Renal cortex interstitium (tissue), 11 donors: ENCODE measurements around the gene NOTUM. TPM values are rescaled to one million over a fixed set of nuclear protein-coding genes. Genes with fewer than 3 reads are reported as not detected.
"Not testable (repeated sequence)": the region's sequence is repeated elsewhere in the genome, so short reads cannot be mapped to it uniquely, and the experiment has no call there.

Experiments
- DNase-seq, 11 donors: peaks; one replicate each; pipeline ENCODE4 v3.0.0-alpha.2; 2013; ENCODE audit warnings: low read depth in 9 of 11, low spot score in 4 of 11; ENCODE audit errors: extremely low read depth in 1 of 11
- polyA plus RNA-seq, 3 donors: library from polyadenylated mRNA; unstranded; fragments of 120-200 nt; gene quantifications; one replicate each; pipeline ENCODE4 v1.2.1, GENCODE V29; 2013; ENCODE audit not compliant: insufficient read length in 3 of 3

NOTUM gene
- polyA plus RNA-seq, 3 donors: 1.9 to 3.5 (median 3.3) TPM

- DNase-seq: no peak
Observed at GRCh38 chr17:81962499-81963441, 1.8 kb upstream of the NOTUM start.

- DNase-seq: no peak
Observed at GRCh38 chr17:81961521-81962498, 823 bp upstream of the NOTUM start.

GRCh38 chr17:81960130-81960958 lies 643 bp downstream of the NOTUM start:
- DNase-seq: no peak

- no peak for DNase-seq
Observed at GRCh38 chr17:81959362-81960129, 1.4 kb downstream of the NOTUM start.

GRCh38 chr17:81958633-81959342 lies 2.2 kb downstream of the NOTUM start:
- no peak for DNase-seq

- no peak for DNase-seq
Observed at GRCh38 chr17:81957691-81958432, 3.1 kb downstream of the NOTUM start.

GRCh38 chr17:81956607-81957589 lies 4.1 kb downstream of the NOTUM start:
- DNase-seq: no peak

GRCh38 chr17:81955756-81956544 lies 5.0 kb downstream of the NOTUM start:
- DNase-seq: no peak

GRCh38 chr17:81955058-81955681 lies 5.8 kb downstream of the NOTUM start:
- DNase-seq: no peak

GRCh38 chr17:81954131-81955057 lies 6.6 kb downstream of the NOTUM start:
- no peak for DNase-seq

- DNase-seq: not testable (repeated sequence)
Observed at GRCh38 chr17:81953443-81953842, 7.5 kb downstream of the NOTUM start.

GRCh38 chr17:81952792-81953228 lies 8.2 kb downstream of the NOTUM start:
- no peak for DNase-seq
